Skeletal muscle cell (primary cell): ENCODE measurements around the gene PEAK1.
"Not testable (repeated sequence)": the region's sequence is repeated elsewhere in the genome, so short reads cannot be mapped to it uniquely, and the experiment has no call there.

Source experiments
- DNase-seq: peaks from one replicate; pipeline ENCODE4 v3.0.0-alpha.2; 2010; ENCODE audit warnings: low read depth
- H3K4me3 ChIP-seq: 2 replicates; pipeline ENCODE4 v1.5.1; 2011; ENCODE audit warnings: low read depth, mild to moderate bottlenecking, control low read depth, low read length, moderate library complexity

PEAK1 gene

GRCh38 chr15:77329202-77329601 is 90.7 kb downstream of the PEAK1 start:
- DNase-seq = no peak
- no peak overlapping the region for H3K4me3 ChIP-seq

GRCh38 chr15:77327844-77328529 is 91.9 kb downstream of the PEAK1 start:
- no peak for DNase-seq
- H3K4me3 ChIP-seq = no peak overlapping the region

GRCh38 chr15:77327168-77327567 is 92.7 kb downstream of the PEAK1 start:
- no peak for DNase-seq
- H3K4me3 ChIP-seq = no peak overlapping the region

DNA sequence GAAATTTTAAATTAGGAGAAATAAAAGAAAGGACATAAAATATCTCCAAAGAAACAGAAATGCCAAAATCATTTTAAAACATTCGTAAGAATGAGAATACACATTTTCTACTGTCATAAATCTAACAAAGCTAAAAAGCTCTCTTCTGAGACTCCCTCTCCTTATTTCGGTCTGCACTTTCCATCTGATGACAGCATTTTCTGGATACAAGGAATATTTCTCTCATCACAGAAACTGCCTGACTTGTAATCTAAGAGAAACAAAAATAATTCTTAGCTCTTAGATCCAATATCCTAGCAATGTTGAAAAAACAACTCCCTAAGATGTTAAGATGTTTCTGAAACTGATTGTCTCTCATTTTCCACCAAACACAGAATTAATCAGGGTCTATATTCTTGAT is 93.5 kb downstream of the PEAK1 start:
- DNase-seq = no peak
- H3K4me3 ChIP-seq = no peak overlapping the region

DNA sequence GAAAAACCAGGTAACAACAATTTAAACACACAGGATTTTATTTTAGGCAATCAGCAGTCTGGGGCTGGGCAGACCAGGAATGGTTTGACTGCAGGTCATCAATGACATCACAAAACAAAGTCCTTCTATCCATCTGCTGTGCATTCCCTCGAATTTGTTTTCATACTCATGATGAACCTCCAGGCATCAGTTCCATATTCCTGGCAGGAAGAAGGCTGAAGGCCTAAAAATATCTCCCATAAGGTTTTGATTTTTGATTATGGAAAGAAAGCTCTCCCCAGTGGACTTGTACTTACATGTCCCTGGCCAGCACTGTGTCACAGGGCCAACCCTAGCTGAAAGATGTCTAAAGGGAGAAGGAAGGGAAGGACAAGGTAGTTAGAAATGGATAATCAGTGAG is 107.4 kb downstream of the PEAK1 start:
- DNase-seq = no peak
- no peak overlapping the region for H3K4me3 ChIP-seq

DNA sequence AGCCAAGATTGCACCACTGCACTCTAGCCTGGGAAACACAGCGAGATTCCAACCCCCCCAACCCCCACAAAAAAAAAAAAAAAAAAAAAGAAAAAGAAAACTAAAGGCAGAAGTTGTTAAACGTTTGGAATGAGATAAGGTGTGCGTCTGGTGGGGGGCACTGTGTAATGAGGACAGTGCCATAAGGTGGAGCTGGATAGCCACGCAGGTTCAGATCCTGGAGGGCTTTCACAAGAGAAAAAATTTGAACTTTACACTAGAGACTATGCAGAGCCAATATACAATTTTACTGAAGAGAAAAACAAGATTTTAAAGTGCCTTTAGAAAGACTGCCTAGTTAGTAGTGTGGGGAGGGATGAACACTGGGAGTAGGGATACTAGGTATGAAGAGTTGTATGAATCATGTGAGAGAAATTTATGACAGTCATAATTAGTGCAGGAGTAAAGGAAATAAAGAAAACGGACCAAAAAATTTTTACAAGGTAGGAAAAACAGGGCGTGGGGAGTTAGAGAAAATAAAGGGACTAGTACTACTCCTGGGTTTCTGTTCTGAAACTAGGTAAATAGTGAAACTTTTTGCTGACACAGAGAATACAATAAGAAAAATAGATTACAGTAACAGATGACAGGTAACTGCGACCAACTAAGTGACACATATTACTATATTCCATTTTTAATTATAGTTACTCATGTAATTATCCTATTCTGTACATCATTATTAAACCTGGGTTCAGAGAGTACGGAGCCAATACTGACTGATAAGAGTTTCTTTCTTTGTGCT is 108.1 kb downstream of the PEAK1 start:
- H3K4me3 ChIP-seq = no peak overlapping the region
- no peak for DNase-seq

GRCh38 chr15:77311020-77311419 is 108.9 kb downstream of the PEAK1 start:
- H3K4me3 ChIP-seq = no peak overlapping the region
- DNase-seq = no peak

- H3K4me3 ChIP-seq = no peak overlapping the region
- no peak for DNase-seq
Measured at GRCh38 chr15:77309392-77309791, 110.5 kb downstream of the PEAK1 start.

DNA sequence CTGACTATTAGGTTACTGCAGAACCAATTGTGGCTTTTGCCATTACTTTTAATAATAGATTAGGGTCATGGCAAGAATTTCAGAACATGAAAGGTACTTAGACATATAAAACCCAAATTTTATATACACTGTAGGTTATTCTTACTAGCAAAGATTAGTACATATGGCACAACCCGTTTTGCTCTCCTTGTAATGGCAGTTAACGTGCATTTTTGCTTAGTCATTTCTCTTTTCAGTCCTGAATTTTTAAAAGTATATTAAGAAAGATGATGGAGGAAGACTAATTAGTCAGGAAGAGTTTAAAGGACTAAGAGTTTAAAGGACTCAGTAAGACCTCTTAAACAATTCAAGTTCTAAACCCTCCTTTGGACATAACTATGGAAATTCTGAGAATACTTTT is 114.0 kb downstream of the PEAK1 start:
- no peak for DNase-seq
- H3K4me3 ChIP-seq = no peak overlapping the region

DNA sequence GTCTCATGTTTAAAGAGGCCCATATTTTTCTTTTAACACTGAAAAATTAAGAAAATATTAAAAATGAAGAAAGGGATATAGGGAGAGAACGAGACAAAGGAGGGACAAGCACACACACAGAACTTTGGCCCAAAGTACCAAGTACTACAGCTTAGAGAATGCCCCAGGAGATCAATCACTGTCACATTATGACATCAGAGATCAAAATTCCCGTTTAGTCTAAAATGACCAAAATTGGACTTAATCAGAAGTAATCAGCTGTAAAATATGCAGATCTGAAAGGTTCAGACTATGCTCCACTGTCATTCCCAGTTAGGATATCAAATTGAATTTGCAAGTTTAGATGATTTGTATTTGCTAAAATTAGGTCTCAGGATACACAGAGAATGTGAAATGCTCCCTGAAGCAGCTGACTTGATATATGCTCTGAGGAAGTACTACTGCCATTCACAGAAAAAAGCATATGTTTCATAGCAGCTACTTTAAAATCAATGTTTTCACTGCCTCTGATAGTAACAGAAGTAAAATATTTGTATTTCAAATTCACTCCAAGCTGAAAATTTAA is 123.0 kb downstream of the PEAK1 start:
- H3K4me3 ChIP-seq = no peak overlapping the region
- DNase-seq = no peak

DNA sequence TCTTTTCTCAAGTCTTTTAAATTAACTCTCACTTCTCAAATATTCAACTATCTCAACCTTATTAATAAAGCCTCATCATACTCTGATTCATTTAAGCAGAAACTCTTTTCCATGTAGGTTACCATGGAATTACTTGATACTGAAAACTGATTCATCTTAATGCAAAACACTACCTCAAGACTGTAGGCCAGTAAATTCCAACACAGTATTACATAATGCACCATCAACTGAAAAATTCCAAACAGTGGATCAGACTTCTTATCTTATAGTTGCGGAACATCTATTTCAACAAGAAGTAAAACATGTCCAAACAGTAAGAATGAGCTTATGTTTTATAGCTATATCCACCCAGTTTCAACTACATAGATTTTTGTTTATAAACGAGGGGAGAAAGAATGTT is 124.5 kb downstream of the PEAK1 start:
- no peak for DNase-seq
- H3K4me3 ChIP-seq = no peak overlapping the region

DNA sequence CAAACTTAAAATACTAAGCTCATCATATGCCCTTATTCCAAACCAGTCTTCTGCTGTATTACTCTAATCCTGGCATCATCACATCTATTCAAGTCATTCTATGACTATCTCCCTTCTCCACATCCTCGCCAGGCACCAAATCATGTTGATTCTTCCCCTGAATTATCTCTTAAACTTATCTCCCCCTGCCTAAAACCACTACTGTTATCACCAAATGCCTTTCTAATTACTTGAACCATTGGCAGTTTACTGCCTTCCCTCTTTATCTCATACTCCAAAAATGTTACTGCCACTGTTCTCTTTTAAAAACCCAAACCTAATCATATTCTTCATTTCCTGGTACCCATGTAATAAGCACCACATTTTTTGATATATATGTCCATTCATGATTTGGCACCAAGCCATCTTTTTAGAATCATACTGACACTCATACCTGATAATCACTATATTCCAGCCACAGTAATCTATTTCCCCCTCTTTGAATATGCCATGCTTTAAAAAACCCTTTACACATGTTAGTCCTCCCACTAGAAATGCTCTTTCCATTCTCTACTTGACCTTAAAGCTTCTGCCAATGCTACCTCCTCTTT is 126.8 kb downstream of the PEAK1 start:
- DNase-seq = no peak

DNA sequence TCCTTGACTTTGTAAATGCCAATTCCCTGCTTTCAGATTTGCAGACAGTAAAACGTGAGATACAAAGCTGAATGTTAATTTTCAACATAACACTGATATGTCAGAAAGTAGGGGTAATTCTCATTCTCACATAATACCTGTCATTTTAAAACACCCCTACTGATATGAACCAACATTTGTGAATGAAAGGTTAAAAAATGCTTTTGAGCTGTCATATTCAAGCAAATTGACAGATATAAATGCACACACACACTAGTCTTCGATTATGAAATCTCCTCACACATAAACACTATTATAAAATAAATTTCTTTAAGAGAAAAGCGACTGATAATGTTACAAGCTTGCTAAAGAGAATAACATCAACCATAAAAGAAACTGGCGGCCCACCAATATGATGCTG is 128.8 kb downstream of the PEAK1 start:
- DNase-seq = no peak

More for the DNA sequence above, 126.8 kb downstream of the PEAK1 start:
- H3K4me3 ChIP-seq = no peak overlapping the region

DNA sequence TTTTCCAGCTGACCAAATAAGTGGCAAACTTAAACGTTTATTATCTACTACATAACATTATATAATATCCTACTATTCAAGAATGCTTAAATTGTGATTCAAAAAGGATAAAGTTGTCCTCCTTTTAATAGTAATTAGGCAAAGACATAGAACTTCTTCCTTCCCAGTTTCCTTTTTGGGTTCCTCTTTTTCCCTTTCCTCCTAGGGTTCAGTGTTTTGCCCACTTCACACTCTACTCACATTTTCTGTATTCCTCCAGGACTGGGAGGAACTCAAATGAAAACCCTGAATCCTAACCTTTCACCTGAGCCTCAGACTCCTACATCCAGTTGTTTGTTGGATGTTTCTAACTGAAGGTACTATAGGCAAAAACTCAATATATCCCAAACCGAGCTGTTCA is 132.5 kb downstream of the PEAK1 start:
- H3K4me3 ChIP-seq = no peak overlapping the region
- no peak for DNase-seq

More for the DNA sequence above, 128.8 kb downstream of the PEAK1 start:
- H3K4me3 ChIP-seq = no peak overlapping the region

- no peak for DNase-seq
- H3K4me3 ChIP-seq = no peak overlapping the region
Measured at GRCh38 chr15:77285057-77285997, 134.6 kb downstream of the PEAK1 start.

DNA sequence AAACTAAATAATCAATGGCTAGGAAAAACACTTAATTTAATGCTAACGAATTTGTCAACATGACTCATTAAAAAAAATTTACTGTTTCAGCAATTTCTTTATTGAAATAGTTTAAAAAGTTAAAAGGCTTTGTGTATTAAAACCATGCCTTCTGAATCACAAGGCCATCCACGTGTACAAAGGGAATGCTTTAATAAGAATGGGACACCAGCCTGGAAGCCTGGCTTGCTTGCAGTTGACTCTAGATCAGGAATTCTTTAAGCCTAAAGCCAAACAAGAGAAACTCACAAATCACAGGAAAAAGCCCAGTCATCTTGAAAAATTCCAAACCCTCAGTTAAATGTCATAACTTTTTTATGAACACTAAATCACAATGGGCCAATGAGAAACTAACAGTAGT is 137.6 kb downstream of the PEAK1 start:
- H3K4me3 ChIP-seq = no peak overlapping the region
- peak; percentile 13 for DNase-seq

DNA sequence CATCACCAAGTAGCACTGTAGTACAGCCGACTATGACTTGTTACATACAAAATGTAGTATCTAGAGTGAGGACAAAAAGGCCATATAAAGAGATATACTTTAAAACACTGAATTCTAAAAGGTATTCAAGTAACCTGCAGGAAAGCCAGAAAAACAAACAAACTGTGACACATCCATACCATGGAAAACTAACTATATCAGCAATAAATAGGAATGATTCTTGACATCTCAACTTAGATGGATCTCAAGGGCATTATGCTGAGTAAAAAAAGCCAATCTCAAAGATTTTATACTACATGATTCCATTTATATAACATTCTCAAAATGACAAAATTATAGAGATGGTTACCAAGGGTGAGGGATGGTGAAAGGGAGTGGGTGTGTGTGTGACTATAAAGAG is 143.0 kb downstream of the PEAK1 start:
- no peak overlapping the region for H3K4me3 ChIP-seq
- DNase-seq = no peak

- no peak overlapping the region for H3K4me3 ChIP-seq
- no peak for DNase-seq
Measured at GRCh38 chr15:77276096-77276495, 143.8 kb downstream of the PEAK1 start.

DNA sequence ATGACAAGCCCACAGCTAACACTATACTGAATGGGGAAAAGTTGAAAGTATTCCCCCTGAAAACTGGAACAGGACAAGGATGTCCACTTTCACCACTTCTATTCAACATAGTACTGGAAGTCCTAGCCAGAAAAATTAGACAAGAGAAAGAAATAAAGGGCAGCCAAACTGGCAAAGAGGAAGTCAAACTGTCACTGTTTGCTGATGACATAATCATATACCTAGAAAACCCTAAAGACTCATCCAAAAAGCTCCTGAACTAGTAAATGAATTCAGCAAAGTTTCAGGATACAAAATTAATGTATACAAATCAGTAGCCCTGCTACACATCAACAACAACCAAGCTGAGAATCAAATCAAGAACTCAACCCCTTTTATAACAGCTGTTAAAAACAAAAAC is 146.8 kb downstream of the PEAK1 start:
- not testable (repeated sequence) for H3K4me3 ChIP-seq, DNase-seq
